ENCODE measurements around the gene STRA8. TPM values are rescaled to one million over a fixed set of nuclear protein-coding genes. Genes with fewer than 3 reads are reported as not detected.

STRA8 gene
- total and polyA plus RNA-seq, 2 of the 13 experiments (the other 11 are each of a cell fraction or from before 2014, with no cell fraction given): not detected

DNA sequence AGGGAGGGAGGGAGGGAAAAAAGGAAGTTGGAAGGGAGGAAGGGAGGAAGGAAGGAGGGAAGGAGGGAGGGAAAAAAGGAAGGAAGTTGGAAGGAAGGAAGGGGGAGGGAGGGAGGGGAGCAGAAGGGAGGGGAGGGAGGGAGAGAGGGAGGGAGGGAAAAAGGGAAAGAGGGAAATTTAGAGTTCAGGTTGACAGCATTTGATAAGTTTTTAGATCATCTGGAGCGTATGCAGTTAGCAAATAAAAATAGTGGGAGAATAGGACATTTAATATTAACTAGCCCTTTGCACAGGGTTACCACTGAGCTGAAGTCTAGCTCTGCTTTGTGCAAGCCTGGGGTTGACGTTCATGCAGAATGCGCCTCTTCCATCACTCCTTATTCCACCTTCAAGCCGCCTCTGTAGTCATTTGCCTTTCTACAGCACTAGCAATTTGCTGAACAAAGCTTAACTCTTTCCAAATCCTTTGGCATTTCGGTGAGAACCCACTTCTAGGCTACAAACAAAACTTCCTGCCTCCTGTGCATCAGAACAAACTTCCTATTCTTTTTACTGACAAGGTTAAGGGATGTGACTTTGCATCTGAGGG, 8.6 kb downstream of the STRA8 start:
- H3K36me3 ChIP-seq (replicated peaks in 1 of 2; ENCODE audit: control insufficient read depth in 1 of 2, insufficient read depth in 2 of 2, low read length in 2 of 2): no peaks in the 10 kb centered on the region
- H3K4me1 ChIP-seq (ENCODE audit: insufficient read depth, low read length): peaks cover under 1% of the 10 kb centered on the region; the same call in 1 of the 2 replicates
- in situ Hi-C loops (cut with HindIII; ENCODE audit: extremely low pct_ligation_motif_present, low pct_unique_long_range_greater_than_20kb) (no loop called here), intact Hi-C loops (cut with micrococcal nuclease; ENCODE audit: unreplicated experiment) (no loop called here)
- 49% methylated on average over 5 of the region's 5 CpGs for WGBS (ENCODE audit: low lambda C conversion rate)
- no TSS peak for BruUV-seq (replicated peaks)
- no peak for DNase-seq (ENCODE audit: low spot score)
- H3K9me3 ChIP-seq (ENCODE audit: low read length): no peaks in the 10 kb centered on the region
- CTCF ChIA-PET (ENCODE audit: low intra/inter-chr PET ratio, low total read pairs): no interaction called here
- H3K9ac ChIP-seq (ENCODE audit: insufficient read depth, low read depth, low read length): no peak overlapping the region
- ATAC-seq: no peak
- TF ChIP-seq HNRNPK (IDR thresholded peaks at IDR 0.05; ENCODE audit: low read depth, low read length, poor library complexity, severe bottlenecking) (peak; percentile 91), HOXA3 (CRISPR knock-in tag; IDR thresholded peaks at IDR 0.05) (no peak)
- H4K20me1 ChIP-seq (ENCODE audit: insufficient read depth, low read length): no peaks in the 10 kb centered on the region
- H2AFZ ChIP-seq (ENCODE audit: low read length): no peak overlapping the region
- H3K4me2 ChIP-seq (ENCODE audit: low read depth, low read length): no peak overlapping the region
- no peak overlapping the region for H3K4me3 ChIP-seq (replicated peaks in 1 of 3; ENCODE audit: insufficient read depth in 1 of 3, low read depth in 2 of 3, low read length in 3 of 3)
- H3K27me3 ChIP-seq (ENCODE audit: control insufficient read depth in 1 of 2, insufficient read depth in 2 of 2, low read length in 2 of 2): peaks cover 2 to 10% of the 10 kb centered on the region in 2 experiments; a peak in 2 of 5 replicates
- no peak for FAIRE-seq
- POLR2A ChIA-PET: no interaction called here
- no peaks in the 10 kb centered on the region for H3K79me2 ChIP-seq (ENCODE audit: insufficient read depth, low read length)
- H3K27ac ChIP-seq (ENCODE audit: extremely low read length, insufficient read depth, low read length): no peak overlapping the region

DNA sequence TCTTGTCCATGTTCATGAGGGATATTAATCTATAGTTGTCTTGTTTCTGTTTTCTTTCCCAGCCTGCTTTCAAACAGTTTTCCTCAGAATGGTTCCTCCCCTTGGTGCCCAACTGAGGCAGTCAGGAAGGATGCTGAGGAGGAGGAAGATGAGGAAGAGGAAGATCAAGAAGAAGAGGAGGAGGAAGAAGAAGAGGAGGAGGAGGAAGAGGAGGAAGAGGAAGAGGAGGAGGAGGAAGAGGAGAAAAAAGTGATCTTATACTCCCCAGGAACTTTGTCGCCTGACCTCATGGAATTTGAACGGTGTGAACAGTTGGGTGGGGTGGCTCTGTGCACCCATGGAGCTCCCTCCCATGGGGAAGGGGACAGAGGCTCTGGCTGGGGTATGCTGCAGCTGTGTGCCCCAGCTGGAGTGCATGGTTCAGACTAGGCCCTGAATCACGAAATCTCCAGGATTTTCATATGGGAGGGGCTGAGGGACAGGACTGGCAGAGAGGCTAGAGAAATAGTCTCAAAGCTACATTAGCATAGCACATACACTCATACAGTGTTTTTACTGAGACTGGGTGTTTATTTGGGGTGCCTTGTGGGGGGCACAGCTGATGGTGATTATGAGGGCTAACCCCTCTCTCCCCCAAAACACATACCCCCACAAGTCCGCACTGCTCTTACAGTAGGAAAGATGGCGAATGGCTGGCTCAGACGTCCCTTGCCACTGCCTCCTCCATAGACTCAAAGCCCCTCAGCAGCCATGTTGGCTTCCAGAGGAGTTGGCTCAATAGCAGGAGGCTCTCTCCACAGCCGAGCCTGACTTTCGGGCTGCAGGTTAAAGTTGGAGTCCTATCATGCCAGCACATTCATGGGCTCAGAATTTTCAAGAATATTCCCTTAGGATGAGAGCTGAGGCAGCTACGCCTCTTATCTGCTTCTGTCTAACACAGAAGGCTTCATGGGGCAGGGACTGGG, 11.9 kb downstream of the STRA8 start:
- Histone ChIP-seq H3K9ac (ENCODE audit: insufficient read depth, low read depth, low read length) (no peak overlapping the region), H3K4me3 (replicated peaks in 1 of 3; ENCODE audit: insufficient read depth in 1 of 3, low read depth in 2 of 3, low read length in 3 of 3) (no peak overlapping the region), H3K27me3 (ENCODE audit: control insufficient read depth in 1 of 2, insufficient read depth in 2 of 2, low read length in 2 of 2) (peaks cover 2% of the 10 kb centered on the region in 2 experiments; a peak in 2 of 5 replicates), H3K4me1 (ENCODE audit: insufficient read depth, low read length) (peaks cover 11% of the 10 kb centered on the region), H3K27ac (ENCODE audit: extremely low read length, insufficient read depth, low read length) (no peak overlapping the region), H4K20me1 (ENCODE audit: insufficient read depth, low read length) (no peaks in the 10 kb centered on the region), H3K79me2 (ENCODE audit: insufficient read depth, low read length) (no peaks in the 10 kb centered on the region), H3K36me3 (replicated peaks in 1 of 2; ENCODE audit: control insufficient read depth in 1 of 2, insufficient read depth in 2 of 2, low read length in 2 of 2) (no peaks in the 10 kb centered on the region), H3K4me2 (ENCODE audit: low read depth, low read length) (no peak overlapping the region), H3K9me3 (ENCODE audit: low read length) (no peaks in the 10 kb centered on the region), H2AFZ (ENCODE audit: low read length) (no peak overlapping the region)
- FAIRE-seq (no peak), DNase-seq (ENCODE audit: low spot score) (no peak), ATAC-seq (no peak)
- ChIA-PET POLR2A (no interaction called here), CTCF (ENCODE audit: low intra/inter-chr PET ratio, low total read pairs) (no interaction called here)
- in situ Hi-C loops (cut with HindIII; ENCODE audit: extremely low pct_ligation_motif_present, low pct_unique_long_range_greater_than_20kb) (no loop called here), intact Hi-C loops (cut with micrococcal nuclease; ENCODE audit: unreplicated experiment) (no loop called here)
- 65% methylated on average over 9 of the region's 9 CpGs for WGBS (ENCODE audit: low lambda C conversion rate)
- no TSS peak for BruUV-seq (replicated peaks)
- TF ChIP-seq ZNF761 (CRISPR knock-in tag; conservative IDR thresholded peaks at IDR 0.05) (no peak), SP4 (CRISPR knock-in tag; IDR thresholded peaks at IDR 0.05) (no peak), FOXJ3 (CRISPR knock-in tag; IDR thresholded peaks at IDR 0.05; ENCODE audit: borderline replicate concordance) (no peak), SIX1 (CRISPR knock-in tag; IDR thresholded peaks at IDR 0.05; ENCODE audit: borderline replicate concordance) (no peak), GZF1 (CRISPR knock-in tag; IDR thresholded peaks at IDR 0.05) (no peak), ZMYM4 (CRISPR knock-in tag; IDR thresholded peaks at IDR 0.05) (no peak), MAFF (IDR thresholded peaks at IDR 0.05; ENCODE audit: low read depth, low read length) (no peak)
- TF ChIP-seq, protein P1, sequence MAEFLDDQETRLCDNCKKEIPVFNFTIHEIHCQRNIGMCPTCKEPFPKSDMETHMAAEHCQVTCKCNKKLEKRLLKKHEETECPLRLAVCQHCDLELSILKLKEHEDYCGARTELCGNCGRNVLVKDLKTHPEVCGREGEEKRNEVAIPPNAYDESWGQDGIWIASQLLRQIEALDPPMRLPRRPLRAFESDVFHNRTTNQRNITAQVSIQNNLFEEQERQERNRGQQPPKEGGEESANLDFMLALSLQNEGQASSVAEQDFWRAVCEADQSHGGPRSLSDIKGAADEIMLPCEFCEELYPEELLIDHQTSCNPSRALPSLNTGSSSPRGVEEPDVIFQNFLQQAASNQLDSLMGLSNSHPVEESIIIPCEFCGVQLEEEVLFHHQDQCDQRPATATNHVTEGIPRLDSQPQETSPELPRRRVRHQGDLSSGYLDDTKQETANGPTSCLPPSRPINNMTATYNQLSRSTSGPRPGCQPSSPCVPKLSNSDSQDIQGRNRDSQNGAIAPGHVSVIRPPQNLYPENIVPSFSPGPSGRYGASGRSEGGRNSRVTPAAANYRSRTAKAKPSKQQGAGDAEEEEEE (CRISPR knock-in tag; IDR thresholded peaks at IDR 0.05; ENCODE audit: borderline replicate concordance): no peak
- TF ChIP-seq, protein P2, sequence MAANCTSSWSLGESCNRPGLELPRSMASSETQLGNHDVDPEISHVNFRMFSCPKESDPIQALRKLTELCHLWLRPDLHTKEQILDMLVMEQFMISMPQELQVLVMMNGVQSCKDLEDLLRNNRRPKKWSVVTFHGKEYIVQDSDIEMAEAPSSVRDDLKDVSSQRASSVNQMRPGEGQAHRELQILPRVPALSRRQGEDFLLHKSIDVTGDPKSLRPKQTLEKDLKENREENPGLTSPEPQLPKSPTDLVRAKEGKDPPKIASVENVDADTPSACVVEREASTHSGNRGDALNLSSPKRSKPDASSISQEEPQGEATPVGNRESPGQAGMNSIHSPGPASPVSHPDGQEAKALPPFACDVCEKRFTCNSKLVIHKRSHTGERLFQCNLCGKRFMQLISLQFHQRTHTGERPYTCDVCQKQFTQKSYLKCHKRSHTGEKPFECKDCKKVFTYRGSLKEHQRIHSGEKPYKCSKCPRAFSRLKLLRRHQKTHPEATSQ (CRISPR knock-in tag; IDR thresholded peaks at IDR 0.05; ENCODE audit: borderline replicate concordance): no peak
- TF ChIP-seq, protein P3, sequence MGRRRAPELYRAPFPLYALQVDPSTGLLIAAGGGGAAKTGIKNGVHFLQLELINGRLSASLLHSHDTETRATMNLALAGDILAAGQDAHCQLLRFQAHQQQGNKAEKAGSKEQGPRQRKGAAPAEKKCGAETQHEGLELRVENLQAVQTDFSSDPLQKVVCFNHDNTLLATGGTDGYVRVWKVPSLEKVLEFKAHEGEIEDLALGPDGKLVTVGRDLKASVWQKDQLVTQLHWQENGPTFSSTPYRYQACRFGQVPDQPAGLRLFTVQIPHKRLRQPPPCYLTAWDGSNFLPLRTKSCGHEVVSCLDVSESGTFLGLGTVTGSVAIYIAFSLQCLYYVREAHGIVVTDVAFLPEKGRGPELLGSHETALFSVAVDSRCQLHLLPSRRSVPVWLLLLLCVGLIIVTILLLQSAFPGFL (CRISPR knock-in tag; IDR thresholded peaks at IDR 0.05): no peak
